Measurements from ENCODE around the gene C6orf163. TPM values are rescaled to one million over a fixed set of nuclear protein-coding genes. Genes with fewer than 3 reads are reported as not detected.
"Not testable (repeated sequence)": the region's sequence is repeated elsewhere in the genome, so short reads cannot be mapped to it uniquely, and the experiment has no call there.

Gene C6orf163
- total RNA-seq, result 1 to 10 TPM; 1.2 to 3.3 (median 3.0) TPM
- polyA plus RNA-seq, result under 1 TPM in 1 of 3 donors, not detected in 2; 0.71 TPM

GRCh38 chr6:87344731-87345130 lies at the start of gene C6orf163:
Gene C6orf163 (plus strand): TSS chr6:87344813. CDS start chr6:87345100, 287 bp downstream.
- 80 to 87% methylated on average over 2 of the region's 2 CpGs for WGBS, 2 donors

GRCh38 chr6:87297119-87297518 lies 47.5 kb upstream of the C6orf163 start:
- H3K4me1 ChIP-seq, result no peaks in the 10 kb centered on the region
- TF ChIP-seq CTCF (IDR thresholded peaks at IDR 0.05) (no peak), EP300 (IDR thresholded peaks at IDR 0.05) (no peak), POLR2AphosphoS5 (IDR thresholded peaks at IDR 0.05) (no peak), POLR2A (IDR thresholded peaks at IDR 0.05) (no peak)
- H3K4me3 ChIP-seq, result no peak overlapping the region
- no peak for DNase-seq
- WGBS, 2 donors, result 46 to 53% methylated on average over 1 of the region's 1 CpG
- H3K27ac ChIP-seq, result no peak overlapping the region
- no peaks in the 10 kb centered on the region for H3K27me3 ChIP-seq
- no peaks in the 10 kb centered on the region for H3K36me3 ChIP-seq
- intact Hi-C loops (cut with DNase I), result no loop called here
- no peaks in the 10 kb centered on the region for H3K9me3 ChIP-seq

More at GRCh38 chr6:87344731-87345130, at the start of gene C6orf163:
- H3K4me3 ChIP-seq, result no peak within 1 kb of the TSS
- TF ChIP-seq POLR2A (IDR thresholded peaks at IDR 0.05), result no peak
- TF ChIP-seq CTCF (IDR thresholded peaks at IDR 0.05), result no peak
- no peak for TF ChIP-seq EP300 (IDR thresholded peaks at IDR 0.05)
- TF ChIP-seq POLR2AphosphoS5 (IDR thresholded peaks at IDR 0.05), result no peak
- H3K36me3 ChIP-seq, result no peaks in the 10 kb centered on the region
- intact Hi-C loops (cut with DNase I), result no loop called here
- no peak for DNase-seq
- no peaks in the 10 kb centered on the region for H3K27me3 ChIP-seq
- H3K4me1 ChIP-seq, result no peaks in the 10 kb centered on the region
- no peaks in the 10 kb centered on the region for H3K9me3 ChIP-seq
- no peak within 1 kb of the TSS for H3K27ac ChIP-seq

GRCh38 chr6:87301277-87301676 lies 43.3 kb upstream of the C6orf163 start:
- H3K9me3 ChIP-seq; H3K4me1 ChIP-seq; H3K36me3 ChIP-seq; H3K27ac ChIP-seq; H3K4me3 ChIP-seq; DNase-seq; H3K27me3 ChIP-seq; intact Hi-C loops (cut with DNase I): not testable (repeated sequence)
- WGBS, 2 donors, result 78 to 79% methylated on average over 9 of the region's 9 CpGs

- no peak for DNase-seq
- Histone ChIP-seq H3K4me3 (no peak overlapping the region), H3K27ac (no peak overlapping the region), H3K9me3 (no peaks in the 10 kb centered on the region), H3K36me3 (no peaks in the 10 kb centered on the region), H3K27me3 (no peaks in the 10 kb centered on the region), H3K4me1 (no peaks in the 10 kb centered on the region)
- WGBS, 2 donors, result 72 to 86% methylated on average over 4 of the region's 4 CpGs
- TF ChIP-seq POLR2AphosphoS5 (IDR thresholded peaks at IDR 0.05) (no peak), CTCF (IDR thresholded peaks at IDR 0.05) (no peak), POLR2A (IDR thresholded peaks at IDR 0.05) (no peak), EP300 (IDR thresholded peaks at IDR 0.05) (no peak)
- intact Hi-C loops (cut with DNase I), result no loop called here
Observed at GRCh38 chr6:87308970-87309369, 35.6 kb upstream of the C6orf163 start.

- no peak for DNase-seq
- WGBS, 2 donors, result 0 to 21% methylated on average over 1 of the region's 1 CpG
- TF ChIP-seq CTCF (IDR thresholded peaks at IDR 0.05), result no peak
- TF ChIP-seq POLR2A (IDR thresholded peaks at IDR 0.05), result no peak
- no peak for TF ChIP-seq EP300 (IDR thresholded peaks at IDR 0.05)
- TF ChIP-seq POLR2AphosphoS5 (IDR thresholded peaks at IDR 0.05), result no peak
- Histone ChIP-seq H3K27me3 (peaks cover 0 to 4% (median 0%) of the 10 kb centered on the region in 3 donors), H3K4me3 (no peak overlapping the region), H3K36me3 (no peaks in the 10 kb centered on the region), H3K4me1 (no peaks in the 10 kb centered on the region), H3K9me3 (no peaks in the 10 kb centered on the region), H3K27ac (no peak overlapping the region)
- intact Hi-C loops (cut with DNase I), result no loop called here
Observed at GRCh38 chr6:87312860-87313259, 31.8 kb upstream of the C6orf163 start.
